Breast epithelium (tissue), 3 donors: ENCODE data around the gene GLIPR2.

Experiments used
- POLR2A ChIP-seq: fragments of 450-650 bp; IDR thresholded peaks from one replicate; pipeline ENCODE4 v1.6.1; 2016; ENCODE audit warnings: antibody characterized with exemption, mild to moderate bottlenecking, moderate library complexity
- POLR2AphosphoS5 ChIP-seq, 3 donors: sonication (generic); formaldehyde crosslinking; IDR thresholded peaks; one replicate each; pipeline ENCODE4 v1.6.1; 2017; ENCODE audit warnings: antibody characterized with exemption in 3 of 3
- TF ChIP-seq, protein P1 (sequence below), 3 donors: fragments of 450-650 bp; IDR thresholded peaks; one replicate each; pipeline ENCODE4 v1.5.1; 2016 to 2017; ENCODE audit warnings: antibody characterized with exemption in 3 of 3, mild to moderate bottlenecking in 3 of 3, moderate library complexity in 3 of 3

- TF ChIP-seq, protein P1, sequence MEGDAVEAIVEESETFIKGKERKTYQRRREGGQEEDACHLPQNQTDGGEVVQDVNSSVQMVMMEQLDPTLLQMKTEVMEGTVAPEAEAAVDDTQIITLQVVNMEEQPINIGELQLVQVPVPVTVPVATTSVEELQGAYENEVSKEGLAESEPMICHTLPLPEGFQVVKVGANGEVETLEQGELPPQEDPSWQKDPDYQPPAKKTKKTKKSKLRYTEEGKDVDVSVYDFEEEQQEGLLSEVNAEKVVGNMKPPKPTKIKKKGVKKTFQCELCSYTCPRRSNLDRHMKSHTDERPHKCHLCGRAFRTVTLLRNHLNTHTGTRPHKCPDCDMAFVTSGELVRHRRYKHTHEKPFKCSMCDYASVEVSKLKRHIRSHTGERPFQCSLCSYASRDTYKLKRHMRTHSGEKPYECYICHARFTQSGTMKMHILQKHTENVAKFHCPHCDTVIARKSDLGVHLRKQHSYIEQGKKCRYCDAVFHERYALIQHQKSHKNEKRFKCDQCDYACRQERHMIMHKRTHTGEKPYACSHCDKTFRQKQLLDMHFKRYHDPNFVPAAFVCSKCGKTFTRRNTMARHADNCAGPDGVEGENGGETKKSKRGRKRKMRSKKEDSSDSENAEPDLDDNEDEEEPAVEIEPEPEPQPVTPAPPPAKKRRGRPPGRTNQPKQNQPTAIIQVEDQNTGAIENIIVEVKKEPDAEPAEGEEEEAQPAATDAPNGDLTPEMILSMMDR (IDR thresholded peaks at IDR 0.05), result no peak
- TF ChIP-seq POLR2AphosphoS5 (IDR thresholded peaks at IDR 0.05) (no peak), POLR2A (no peak)
These were observed 33.2 kb downstream of the GLIPR2 start for GRCh38 chr9:36169708-36170107.
